ENCODE measurements around the gene TM2D1. TPM values are rescaled to one million over a fixed set of nuclear protein-coding genes. Genes with fewer than 3 reads are reported as not detected.

The TM2D1 gene
- total and polyA plus RNA-seq, 4 donors: 13.7 to 33.4 (median 25.7) TPM

DNA sequence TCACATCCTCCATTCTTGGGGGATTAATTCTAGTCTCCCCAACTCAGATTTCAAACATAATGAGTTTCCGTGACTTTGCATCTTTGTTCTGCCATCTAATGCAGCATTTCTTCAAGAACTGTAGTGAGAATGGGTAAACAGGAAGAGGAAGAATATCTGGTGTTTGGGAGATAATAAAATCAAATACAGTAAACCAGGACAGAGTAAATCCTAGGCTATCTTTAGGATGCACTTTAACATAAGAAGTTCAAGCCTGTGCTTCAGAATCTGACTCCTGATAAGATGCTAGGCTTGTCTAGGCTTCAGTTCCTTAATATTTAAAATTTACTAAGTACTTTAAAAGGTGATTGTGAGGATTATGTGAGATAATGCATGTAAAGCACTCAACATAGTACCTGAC, 45.2 kb upstream of the TM2D1 start:
- 88% methylated on average over 1 of the region's 1 CpG for WGBS
- Histone ChIP-seq H3K27me3 (ENCODE audit: control insufficient read depth in 4 of 4, insufficient read depth in 4 of 4, low read length in 3 of 4) (no peaks in the 10 kb centered on the region), H3K9ac (ENCODE audit: low read depth in 1 of 2, low read length in 2 of 2) (no peak overlapping the region), H3K4me1 (ENCODE audit: control insufficient read depth in 4 of 4, insufficient read depth in 4 of 4, low read length in 3 of 4) (no peaks in the 10 kb centered on the region), H3K27ac (ENCODE audit: low read depth in 1 of 2, low read length in 2 of 2) (no peak overlapping the region), H3K4me3 (ENCODE audit: low read depth in 1 of 3, low read length in 3 of 3) (no peak overlapping the region), H3K36me3 (ENCODE audit: control insufficient read depth in 4 of 4, insufficient read depth in 3 of 4, low read depth in 1 of 4, low read length in 3 of 4) (peaks cover 3 to 14% (median 9%) of the 10 kb centered on the region in 4 donors), H3K9me3 (ENCODE audit: control insufficient read depth in 4 of 4, low read length in 3 of 4) (no peaks in the 10 kb centered on the region)
- TF ChIP-seq, protein P1, sequence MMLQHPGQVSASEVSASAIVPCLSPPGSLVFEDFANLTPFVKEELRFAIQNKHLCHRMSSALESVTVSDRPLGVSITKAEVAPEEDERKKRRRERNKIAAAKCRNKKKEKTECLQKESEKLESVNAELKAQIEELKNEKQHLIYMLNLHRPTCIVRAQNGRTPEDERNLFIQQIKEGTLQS (IDR thresholded peaks at IDR 0.05): no peak
- TF ChIP-seq HNF4G (IDR thresholded peaks at IDR 0.05): no peak
- TF ChIP-seq NR2F2 (IDR thresholded peaks at IDR 0.05): no peak
- TF ChIP-seq HNF4A (conservative IDR thresholded peaks at IDR 0.05): no peak
- TF ChIP-seq GABPA (IDR thresholded peaks at IDR 0.05 in 1 of 2, conservative IDR thresholded peaks at IDR 0.05 in 1 of 2): no peak
- no peak for TF ChIP-seq FOXA2 (IDR thresholded peaks at IDR 0.05)
- TF ChIP-seq, protein P2, sequence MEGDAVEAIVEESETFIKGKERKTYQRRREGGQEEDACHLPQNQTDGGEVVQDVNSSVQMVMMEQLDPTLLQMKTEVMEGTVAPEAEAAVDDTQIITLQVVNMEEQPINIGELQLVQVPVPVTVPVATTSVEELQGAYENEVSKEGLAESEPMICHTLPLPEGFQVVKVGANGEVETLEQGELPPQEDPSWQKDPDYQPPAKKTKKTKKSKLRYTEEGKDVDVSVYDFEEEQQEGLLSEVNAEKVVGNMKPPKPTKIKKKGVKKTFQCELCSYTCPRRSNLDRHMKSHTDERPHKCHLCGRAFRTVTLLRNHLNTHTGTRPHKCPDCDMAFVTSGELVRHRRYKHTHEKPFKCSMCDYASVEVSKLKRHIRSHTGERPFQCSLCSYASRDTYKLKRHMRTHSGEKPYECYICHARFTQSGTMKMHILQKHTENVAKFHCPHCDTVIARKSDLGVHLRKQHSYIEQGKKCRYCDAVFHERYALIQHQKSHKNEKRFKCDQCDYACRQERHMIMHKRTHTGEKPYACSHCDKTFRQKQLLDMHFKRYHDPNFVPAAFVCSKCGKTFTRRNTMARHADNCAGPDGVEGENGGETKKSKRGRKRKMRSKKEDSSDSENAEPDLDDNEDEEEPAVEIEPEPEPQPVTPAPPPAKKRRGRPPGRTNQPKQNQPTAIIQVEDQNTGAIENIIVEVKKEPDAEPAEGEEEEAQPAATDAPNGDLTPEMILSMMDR (IDR thresholded peaks at IDR 0.05; ENCODE audit: low read depth, low read length, missing input control): no peak
- TF ChIP-seq, protein P3, sequence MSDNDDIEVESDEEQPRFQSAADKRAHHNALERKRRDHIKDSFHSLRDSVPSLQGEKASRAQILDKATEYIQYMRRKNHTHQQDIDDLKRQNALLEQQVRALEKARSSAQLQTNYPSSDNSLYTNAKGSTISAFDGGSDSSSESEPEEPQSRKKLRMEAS (IDR thresholded peaks at IDR 0.05): no peak
- no peak for TF ChIP-seq RAD21 (IDR thresholded peaks at IDR 0.05)
- TF ChIP-seq SP1 (IDR thresholded peaks at IDR 0.05): no peak
- no peak for DNase-seq (ENCODE audit: low spot score)

DNA sequence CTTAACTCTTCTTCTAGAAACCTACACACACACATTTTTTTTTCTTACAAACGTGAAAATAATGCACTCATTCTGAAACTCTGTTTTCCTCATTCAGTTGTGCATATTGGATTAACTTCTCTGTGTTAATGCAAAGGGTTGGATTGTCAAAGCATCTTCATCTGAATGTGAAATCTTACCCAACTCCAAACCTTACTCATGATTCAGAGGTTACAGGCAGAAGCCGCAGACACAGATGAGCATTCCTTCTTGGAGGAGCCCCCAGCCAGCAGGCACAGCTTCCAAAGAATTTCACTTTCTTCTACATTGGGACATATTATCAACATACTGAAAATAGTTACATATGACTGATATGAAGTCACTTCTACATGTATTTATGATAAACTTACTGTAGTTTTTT, 33.0 kb upstream of the TM2D1 start:
- WGBS: 87% methylated on average over 2 of the region's 2 CpGs
- no peaks in the 10 kb centered on the region for H3K36me3 ChIP-seq (ENCODE audit: control insufficient read depth in 4 of 4, insufficient read depth in 3 of 4, low read depth in 1 of 4, low read length in 3 of 4)
- H3K9me3 ChIP-seq (ENCODE audit: control insufficient read depth in 4 of 4, low read length in 3 of 4): no peaks in the 10 kb centered on the region
- TF ChIP-seq JUND (IDR thresholded peaks at IDR 0.05) (no peak), FOXA1 (IDR thresholded peaks at IDR 0.05) (no peak), FOXA2 (IDR thresholded peaks at IDR 0.05) (no peak), RXRA (IDR thresholded peaks at IDR 0.05) (no peak), RAD21 (IDR thresholded peaks at IDR 0.05) (no peak), NR2F2 (IDR thresholded peaks at IDR 0.05) (no peak), HNF4A (conservative IDR thresholded peaks at IDR 0.05) (no peak), EGR1 (IDR thresholded peaks at IDR 0.05; ENCODE audit: low read depth in 2 of 2) (no peak)
- TF ChIP-seq, protein P2 (IDR thresholded peaks at IDR 0.05; ENCODE audit: low read depth, low read length, missing input control): no peak
- TF ChIP-seq, protein P4, sequence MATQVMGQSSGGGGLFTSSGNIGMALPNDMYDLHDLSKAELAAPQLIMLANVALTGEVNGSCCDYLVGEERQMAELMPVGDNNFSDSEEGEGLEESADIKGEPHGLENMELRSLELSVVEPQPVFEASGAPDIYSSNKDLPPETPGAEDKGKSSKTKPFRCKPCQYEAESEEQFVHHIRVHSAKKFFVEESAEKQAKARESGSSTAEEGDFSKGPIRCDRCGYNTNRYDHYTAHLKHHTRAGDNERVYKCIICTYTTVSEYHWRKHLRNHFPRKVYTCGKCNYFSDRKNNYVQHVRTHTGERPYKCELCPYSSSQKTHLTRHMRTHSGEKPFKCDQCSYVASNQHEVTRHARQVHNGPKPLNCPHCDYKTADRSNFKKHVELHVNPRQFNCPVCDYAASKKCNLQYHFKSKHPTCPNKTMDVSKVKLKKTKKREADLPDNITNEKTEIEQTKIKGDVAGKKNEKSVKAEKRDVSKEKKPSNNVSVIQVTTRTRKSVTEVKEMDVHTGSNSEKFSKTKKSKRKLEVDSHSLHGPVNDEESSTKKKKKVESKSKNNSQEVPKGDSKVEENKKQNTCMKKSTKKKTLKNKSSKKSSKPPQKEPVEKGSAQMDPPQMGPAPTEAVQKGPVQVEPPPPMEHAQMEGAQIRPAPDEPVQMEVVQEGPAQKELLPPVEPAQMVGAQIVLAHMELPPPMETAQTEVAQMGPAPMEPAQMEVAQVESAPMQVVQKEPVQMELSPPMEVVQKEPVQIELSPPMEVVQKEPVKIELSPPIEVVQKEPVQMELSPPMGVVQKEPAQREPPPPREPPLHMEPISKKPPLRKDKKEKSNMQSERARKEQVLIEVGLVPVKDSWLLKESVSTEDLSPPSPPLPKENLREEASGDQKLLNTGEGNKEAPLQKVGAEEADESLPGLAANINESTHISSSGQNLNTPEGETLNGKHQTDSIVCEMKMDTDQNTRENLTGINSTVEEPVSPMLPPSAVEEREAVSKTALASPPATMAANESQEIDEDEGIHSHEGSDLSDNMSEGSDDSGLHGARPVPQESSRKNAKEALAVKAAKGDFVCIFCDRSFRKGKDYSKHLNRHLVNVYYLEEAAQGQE (IDR thresholded peaks at IDR 0.05): no peak
- TF ChIP-seq, protein P3 (IDR thresholded peaks at IDR 0.05): no peak
- H3K4me1 ChIP-seq (ENCODE audit: control insufficient read depth in 4 of 4, insufficient read depth in 4 of 4, low read length in 3 of 4): peaks cover 0 to 4% (median 0%) of the 10 kb centered on the region in 4 donors
- no peak for DNase-seq (ENCODE audit: low spot score)
- H3K9ac ChIP-seq (ENCODE audit: low read depth in 1 of 2, low read length in 2 of 2): no peak overlapping the region
- H3K4me3 ChIP-seq (ENCODE audit: low read depth in 1 of 3, low read length in 3 of 3): no peak overlapping the region
- H3K27me3 ChIP-seq (ENCODE audit: control insufficient read depth in 4 of 4, insufficient read depth in 4 of 4, low read length in 3 of 4): no peaks in the 10 kb centered on the region
- H3K27ac ChIP-seq (ENCODE audit: low read depth in 1 of 2, low read length in 2 of 2): no peak overlapping the region

Measured in liver (tissue), 9 donors.